NT2/D1 (cell line): ENCODE results near the gene KCND3.

Experiments used
- DNase-seq: peaks from one replicate; pipeline ENCODE4 v3.0.0-alpha.2; 2011; ENCODE audit warnings: low read depth, low spot score
- H3K27me3 ChIP-seq: 2 replicates; pipeline ENCODE4 v1.6.0; 2011; ENCODE audit warnings: mild to moderate bottlenecking; ENCODE audit not compliant: insufficient read length, insufficient read depth
- H3K36me3 ChIP-seq: 2 replicates; pipeline ENCODE4 v1.6.1; 2011; ENCODE audit warnings: mild to moderate bottlenecking, low read length, mixed read lengths; ENCODE audit not compliant: insufficient read depth, insufficient read length
- H3K4me1 ChIP-seq: 2 replicates; pipeline ENCODE4 v1.5.1; 2011; ENCODE audit not compliant: insufficient read depth, insufficient read length
- H3K4me3 ChIP-seq: 2 replicates; pipeline ENCODE4 v1.5.1; 2011; ENCODE audit warnings: low read depth; ENCODE audit not compliant: insufficient read length
- H3K9ac ChIP-seq: 2 replicates; pipeline ENCODE4 v1.6.0; 2011; ENCODE audit warnings: low read depth; ENCODE audit not compliant: insufficient read length
- H3K9me3 ChIP-seq: 2 replicates; pipeline ENCODE4 v1.5.1; 2011; ENCODE audit warnings: mild to moderate bottlenecking, low read length; ENCODE audit not compliant: insufficient read depth
- SUZ12 ChIP-seq: IDR thresholded peaks from 2 replicates; pipeline ENCODE4 v1.6.1; 2011; ENCODE audit not compliant: insufficient read length, insufficient read depth; ENCODE audit errors: extremely low read depth
- YY1 ChIP-seq: IDR thresholded peaks from 2 replicates; pipeline ENCODE4 v1.6.1; 2011; ENCODE audit not compliant: insufficient read length, insufficient read depth
- ZNF274 ChIP-seq: IDR thresholded peaks from 2 replicates; pipeline ENCODE4 v1.6.1; 2011; ENCODE audit warnings: mild to moderate bottlenecking, low read depth, low read length

Gene KCND3

GRCh38 chr1:112017183-112017582 lies 27.7 kb upstream of the KCND3 start:
- no peak overlapping the region for H3K4me3 ChIP-seq
- no peaks in the 10 kb centered on the region for H3K27me3 ChIP-seq
- no peak for TF ChIP-seq YY1
- TF ChIP-seq ZNF274, result no peak
- no peak for TF ChIP-seq SUZ12
- no peaks in the 10 kb centered on the region for H3K36me3 ChIP-seq
- DNase-seq, result no peak
- H3K9ac ChIP-seq, result no peak overlapping the region
- no peaks in the 10 kb centered on the region for H3K9me3 ChIP-seq
- H3K4me1 ChIP-seq, result no peaks in the 10 kb centered on the region

GRCh38 chr1:112012823-112013222 lies 23.4 kb upstream of the KCND3 start:
- no peaks in the 10 kb centered on the region for H3K27me3 ChIP-seq
- no peaks in the 10 kb centered on the region for H3K4me1 ChIP-seq
- no peak for DNase-seq
- no peak overlapping the region for H3K4me3 ChIP-seq
- H3K36me3 ChIP-seq, result no peaks in the 10 kb centered on the region
- no peaks in the 10 kb centered on the region for H3K9me3 ChIP-seq
- H3K9ac ChIP-seq, result no peak overlapping the region
- no peak for TF ChIP-seq SUZ12
- no peak for TF ChIP-seq ZNF274
- TF ChIP-seq YY1, result no peak

- no peak for DNase-seq
- TF ChIP-seq YY1 (no peak), ZNF274 (no peak), SUZ12 (no peak)
Observed at GRCh38 chr1:112011202-112011601, 21.7 kb upstream of the KCND3 start.

DNA sequence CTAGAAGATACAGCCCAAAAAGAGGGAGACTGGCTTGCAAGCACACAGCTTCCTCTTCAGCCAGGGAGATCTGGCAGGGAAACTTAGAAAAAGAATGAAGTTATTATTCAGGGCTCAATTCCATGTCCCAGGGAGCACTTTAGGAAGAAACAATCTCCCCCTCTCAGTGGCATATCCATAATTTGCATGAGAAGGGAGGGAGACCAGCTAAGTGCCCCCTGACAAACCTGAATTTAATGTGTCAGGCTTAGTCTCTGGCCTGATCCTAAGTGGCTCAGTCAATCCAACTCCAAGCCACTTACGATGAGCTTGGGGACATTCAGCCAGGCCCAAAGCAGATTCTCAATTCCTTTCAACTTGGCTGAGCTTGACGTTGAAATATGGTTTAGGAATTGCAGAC lies 17.7 kb upstream of the KCND3 start:
- H3K9me3 ChIP-seq, result no peaks in the 10 kb centered on the region
- peaks cover 9% of the 10 kb centered on the region for H3K4me1 ChIP-seq
- H3K27me3 ChIP-seq, result no peaks in the 10 kb centered on the region
- no peak overlapping the region for H3K9ac ChIP-seq
- DNase-seq, result peak; percentile 44
- TF ChIP-seq YY1 (no peak), SUZ12 (no peak), ZNF274 (no peak)
- H3K36me3 ChIP-seq, result no peaks in the 10 kb centered on the region
- no peak overlapping the region for H3K4me3 ChIP-seq

More at GRCh38 chr1:112011202-112011601, 21.7 kb upstream of the KCND3 start:
- Histone ChIP-seq H3K9ac (no peak overlapping the region), H3K27me3 (no peaks in the 10 kb centered on the region), H3K9me3 (no peaks in the 10 kb centered on the region), H3K4me3 (no peak overlapping the region), H3K36me3 (no peaks in the 10 kb centered on the region), H3K4me1 (no peaks in the 10 kb centered on the region)

GRCh38 chr1:112006416-112007025 lies 17.1 kb upstream of the KCND3 start:
- Histone ChIP-seq H3K4me3 (no peak overlapping the region), H3K36me3 (no peaks in the 10 kb centered on the region), H3K4me1 (peaks cover 9% of the 10 kb centered on the region), H3K27me3 (no peaks in the 10 kb centered on the region), H3K9ac (no peak overlapping the region), H3K9me3 (no peaks in the 10 kb centered on the region)
- TF ChIP-seq YY1, result no peak
- no peak for TF ChIP-seq SUZ12
- TF ChIP-seq ZNF274, result no peak
- DNase-seq, result no peak

DNA sequence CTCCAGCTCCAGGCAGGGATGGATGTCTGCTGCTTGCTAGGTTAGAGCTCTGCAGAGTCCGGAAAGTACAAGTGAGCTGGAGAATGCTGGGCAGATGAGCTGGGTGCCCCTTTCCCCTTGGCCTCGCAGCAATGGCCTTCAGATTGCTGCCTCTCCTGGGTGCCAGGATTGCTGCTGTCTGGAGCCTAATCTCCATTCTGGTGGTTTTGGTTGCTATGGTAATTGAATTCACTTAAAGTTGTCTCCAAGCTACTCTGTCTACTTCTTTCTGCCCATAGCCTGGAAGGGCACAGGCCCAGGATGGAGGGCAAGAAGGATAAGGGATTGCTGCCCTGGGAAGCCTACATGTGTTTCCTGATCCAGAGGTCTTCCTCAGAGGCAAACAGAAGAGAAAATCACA lies 14.6 kb upstream of the KCND3 start:
- Histone ChIP-seq H3K36me3 (no peaks in the 10 kb centered on the region), H3K4me3 (no peak overlapping the region), H3K27me3 (no peaks in the 10 kb centered on the region), H3K4me1 (peaks cover 9% of the 10 kb centered on the region), H3K9me3 (no peaks in the 10 kb centered on the region), H3K9ac (no peak overlapping the region)
- DNase-seq, result no peak
- TF ChIP-seq YY1, result no peak
- TF ChIP-seq SUZ12, result no peak
- no peak for TF ChIP-seq ZNF274

DNA sequence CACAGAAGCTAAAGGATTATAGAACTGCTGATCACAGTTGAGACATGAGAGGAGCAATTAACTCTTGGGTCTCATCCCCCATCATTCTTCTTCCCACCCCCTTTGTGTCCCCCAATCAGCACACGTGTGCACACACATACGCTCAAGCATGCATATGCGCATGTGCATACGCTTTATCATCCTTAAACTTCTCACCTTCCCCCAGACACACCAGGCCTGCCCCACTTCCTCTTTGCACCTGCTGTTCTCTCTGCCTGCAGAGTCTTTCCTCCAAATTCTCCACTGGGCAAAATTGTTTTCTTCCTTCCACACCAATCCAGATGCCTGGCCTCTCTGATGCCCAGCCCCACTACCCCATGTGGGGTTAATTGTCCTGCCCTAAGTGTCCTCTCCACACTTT lies 13.0 kb upstream of the KCND3 start:
- Histone ChIP-seq H3K27me3 (no peaks in the 10 kb centered on the region), H3K9ac (no peak overlapping the region), H3K36me3 (no peaks in the 10 kb centered on the region), H3K4me1 (peaks cover 9% of the 10 kb centered on the region), H3K9me3 (no peaks in the 10 kb centered on the region), H3K4me3 (no peak overlapping the region)
- no peak for DNase-seq
- TF ChIP-seq YY1 (no peak), SUZ12 (no peak), ZNF274 (no peak)
